GM12864 (cell line): Measurements from ENCODE around the gene LANCL2.
"Not testable (repeated sequence)": the region's sequence is repeated elsewhere in the genome, so short reads cannot be mapped to it uniquely, and the experiment has no call there.

Source experiments
- DNase-seq: peaks from one replicate; pipeline ENCODE4 v3.0.0-alpha.2; 2011; ENCODE audit warnings: low read depth
- H3K4me3 ChIP-seq: 2 replicates; pipeline ENCODE4 v1.5.1; 2011; ENCODE audit warnings: mild to moderate bottlenecking, low read depth, low read length, control low read depth
- TF ChIP-seq, protein P1 (sequence below): IDR thresholded peaks from 2 replicates; pipeline ENCODE4 v1.5.1; 2011; ENCODE audit warnings: low read depth, mild to moderate bottlenecking, moderate library complexity, low read length, control low read depth, inconsistent platforms; ENCODE audit errors: missing control alignments

Gene LANCL2

DNA sequence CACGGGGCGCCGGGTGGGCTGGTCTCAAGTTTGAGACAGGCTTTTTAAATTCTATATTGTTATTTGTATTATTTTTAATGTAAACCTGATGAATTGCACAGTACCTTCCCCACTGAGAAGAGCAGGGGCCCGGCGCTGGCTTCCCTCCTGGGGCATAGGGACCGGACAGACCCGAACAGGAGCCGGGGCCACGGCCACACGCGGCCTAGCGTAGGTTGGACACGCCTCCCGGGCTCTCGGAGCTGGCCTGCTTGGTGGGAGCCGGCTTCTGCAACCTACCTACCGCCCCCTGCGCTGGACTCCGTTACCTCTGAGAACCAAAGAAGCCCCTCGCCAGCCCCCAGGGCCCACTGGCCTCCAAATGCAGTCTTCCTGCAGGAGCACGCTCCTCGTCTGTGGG is 19.8 kb upstream of the LANCL2 start:
- H3K4me3 ChIP-seq, result no peak overlapping the region
- no peak for DNase-seq
- TF ChIP-seq, protein P1, sequence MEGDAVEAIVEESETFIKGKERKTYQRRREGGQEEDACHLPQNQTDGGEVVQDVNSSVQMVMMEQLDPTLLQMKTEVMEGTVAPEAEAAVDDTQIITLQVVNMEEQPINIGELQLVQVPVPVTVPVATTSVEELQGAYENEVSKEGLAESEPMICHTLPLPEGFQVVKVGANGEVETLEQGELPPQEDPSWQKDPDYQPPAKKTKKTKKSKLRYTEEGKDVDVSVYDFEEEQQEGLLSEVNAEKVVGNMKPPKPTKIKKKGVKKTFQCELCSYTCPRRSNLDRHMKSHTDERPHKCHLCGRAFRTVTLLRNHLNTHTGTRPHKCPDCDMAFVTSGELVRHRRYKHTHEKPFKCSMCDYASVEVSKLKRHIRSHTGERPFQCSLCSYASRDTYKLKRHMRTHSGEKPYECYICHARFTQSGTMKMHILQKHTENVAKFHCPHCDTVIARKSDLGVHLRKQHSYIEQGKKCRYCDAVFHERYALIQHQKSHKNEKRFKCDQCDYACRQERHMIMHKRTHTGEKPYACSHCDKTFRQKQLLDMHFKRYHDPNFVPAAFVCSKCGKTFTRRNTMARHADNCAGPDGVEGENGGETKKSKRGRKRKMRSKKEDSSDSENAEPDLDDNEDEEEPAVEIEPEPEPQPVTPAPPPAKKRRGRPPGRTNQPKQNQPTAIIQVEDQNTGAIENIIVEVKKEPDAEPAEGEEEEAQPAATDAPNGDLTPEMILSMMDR, result no peak

- TF ChIP-seq, protein P1, result no peak
- DNase-seq, result no peak
- no peak overlapping the region for H3K4me3 ChIP-seq
Observed at GRCh38 chr7:55348502-55348901, 16.6 kb upstream of the LANCL2 start.

DNA sequence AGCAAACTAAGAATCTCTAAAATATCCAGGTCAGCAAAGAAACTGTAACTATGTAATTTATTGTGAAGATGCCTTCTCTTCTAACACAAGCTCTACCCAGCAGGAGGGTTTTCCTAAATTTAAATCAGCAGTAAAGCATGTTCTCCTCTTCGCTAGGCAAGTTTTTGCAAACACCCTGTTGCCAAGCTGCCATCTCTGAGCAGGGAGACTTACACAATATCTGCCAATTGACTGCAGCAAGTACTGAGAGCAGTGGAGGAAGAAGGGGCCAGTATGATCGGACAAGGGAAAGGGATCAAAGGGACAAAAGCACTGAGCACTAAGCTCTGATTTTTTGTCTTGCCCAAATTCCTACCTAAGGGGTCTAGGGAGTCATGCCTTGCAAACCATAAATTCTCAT is 16.0 kb upstream of the LANCL2 start:
- TF ChIP-seq, protein P1, result no peak
- DNase-seq, result no peak
- H3K4me3 ChIP-seq, result no peak overlapping the region

DNA sequence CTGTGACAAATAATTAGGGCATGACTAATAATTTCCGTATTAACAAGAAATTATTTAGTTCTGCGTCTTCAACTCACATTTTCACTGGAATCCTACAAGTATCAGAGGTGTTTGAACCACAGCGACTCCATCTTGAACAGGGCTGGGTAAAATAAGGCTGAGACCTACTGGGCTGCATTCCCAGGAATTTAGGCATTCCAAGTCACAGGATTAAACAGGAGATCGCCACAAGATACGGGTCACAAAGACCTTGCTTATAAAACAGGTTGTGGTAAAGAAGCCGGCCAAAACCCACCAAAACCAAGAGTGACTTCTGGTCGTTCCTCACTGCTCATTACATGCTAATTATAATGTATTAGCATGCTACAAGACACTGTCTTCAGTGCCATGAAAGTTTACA is 14.9 kb upstream of the LANCL2 start:
- no peak overlapping the region for H3K4me3 ChIP-seq
- TF ChIP-seq, protein P1, result no peak
- no peak for DNase-seq

- no peak overlapping the region for H3K4me3 ChIP-seq
- TF ChIP-seq, protein P1, result no peak
- no peak for DNase-seq
Observed at GRCh38 chr7:55351263-55351662, 13.9 kb upstream of the LANCL2 start.

DNA sequence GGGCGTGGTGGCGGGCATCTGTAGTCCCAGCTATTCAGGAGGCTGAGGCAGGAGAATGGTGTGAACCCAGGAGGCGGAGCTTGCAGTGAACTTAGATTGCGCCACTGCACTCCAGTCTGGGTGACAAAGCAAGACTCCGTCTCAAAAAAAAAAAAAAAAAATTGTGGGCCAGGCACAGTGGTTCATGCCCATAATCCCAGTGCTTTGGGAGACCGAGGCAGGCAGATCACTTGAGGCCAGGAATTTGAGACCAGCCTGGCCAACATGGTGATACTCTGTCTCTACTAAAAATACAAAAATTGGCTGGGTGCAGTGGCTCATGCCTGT is 12.2 kb upstream of the LANCL2 start:
- H3K4me3 ChIP-seq, DNase-seq: not testable (repeated sequence)

GRCh38 chr7:55360486-55360885 is 4.7 kb upstream of the LANCL2 start:
- no peak for DNase-seq
- TF ChIP-seq, protein P1, result no peak
- H3K4me3 ChIP-seq, result no peak overlapping the region

DNA sequence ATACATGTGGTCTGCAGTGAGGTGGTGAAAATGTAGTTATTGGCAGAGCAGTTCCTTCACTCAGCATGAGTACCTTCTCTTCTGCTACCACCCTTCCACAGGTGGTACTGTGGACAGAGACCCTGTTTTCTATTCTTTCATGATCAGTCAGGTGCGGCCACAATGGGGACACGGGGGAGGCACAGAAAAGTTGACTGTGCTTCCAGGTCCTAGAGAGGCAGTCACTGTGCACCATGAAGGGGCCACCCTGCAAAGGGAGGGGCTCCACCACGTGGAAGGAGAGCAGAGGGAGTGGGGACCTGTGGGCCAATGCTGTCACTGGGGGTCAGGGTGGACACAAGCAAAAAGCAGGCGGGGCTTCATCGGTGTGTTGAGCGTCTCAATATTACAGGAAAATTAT is 3.6 kb upstream of the LANCL2 start:
- DNase-seq, result no peak
- H3K4me3 ChIP-seq, result no peak overlapping the region
- TF ChIP-seq, protein P1, result no peak
